LNCaP clone FGC (cell line): Measurements from ENCODE around the gene PARD6B.

Source experiments
- DNase-seq: peaks from one replicate; pipeline ENCODE4 v3.0.0-alpha.2; 2011; ENCODE audit warnings: low read depth
- H3K4me3 ChIP-seq: 2 replicates; pipeline ENCODE4 v1.5.1; 2011; ENCODE audit warnings: mild to moderate bottlenecking, low read depth, low read length, control low read depth
- CTCF ChIP-seq: IDR thresholded peaks from 2 replicates; pipeline ENCODE4 v1.5.1; 2012; ENCODE audit warnings: mild to moderate bottlenecking; ENCODE audit not compliant: control insufficient read depth, insufficient read depth; ENCODE audit errors: extremely low read depth

Gene PARD6B

DNA sequence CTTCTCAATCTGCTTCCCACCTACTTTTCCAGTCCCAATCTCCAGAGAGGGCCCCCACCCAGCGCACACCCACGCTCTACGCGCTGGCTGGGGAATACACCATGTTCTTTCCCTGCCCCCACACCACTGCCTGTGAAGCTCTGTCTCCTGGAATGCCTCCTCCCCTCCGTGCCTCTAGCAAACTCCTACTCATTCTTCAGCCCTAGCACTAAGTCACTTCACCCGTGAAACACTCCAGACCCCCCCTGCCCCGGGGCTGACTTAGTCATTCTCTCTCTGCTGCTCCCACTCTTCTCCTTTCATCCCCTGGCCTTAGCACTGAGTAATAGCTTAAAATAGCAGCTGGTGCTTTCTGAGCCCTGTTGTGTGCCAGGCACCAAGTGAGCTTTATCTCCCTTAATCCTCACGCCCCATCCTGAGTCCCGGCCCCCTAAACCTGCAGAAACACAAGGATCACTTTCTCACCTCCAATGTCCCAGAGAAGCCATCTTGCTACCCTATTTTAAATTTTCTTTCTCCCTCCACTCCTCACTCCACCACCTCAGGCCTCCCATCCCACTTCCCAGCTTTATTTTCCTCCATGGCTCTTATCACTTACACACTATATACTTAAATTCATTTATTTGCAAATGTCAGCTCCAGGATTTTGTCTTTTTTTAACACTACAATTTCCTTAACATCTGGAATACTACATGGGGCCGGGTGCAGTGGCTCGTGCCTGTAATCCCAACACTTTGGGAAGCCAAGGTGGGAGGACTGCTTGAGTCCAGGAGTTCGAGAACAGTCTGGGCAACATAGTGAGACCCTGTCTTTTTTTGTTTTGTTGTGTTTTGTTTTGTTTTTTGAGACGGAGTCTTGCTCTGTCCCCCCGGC lies 6.3 kb upstream of the PARD6B start:
- H3K4me3 ChIP-seq = no peak overlapping the region
- DNase-seq = no peak
- TF ChIP-seq CTCF = no peak

DNA sequence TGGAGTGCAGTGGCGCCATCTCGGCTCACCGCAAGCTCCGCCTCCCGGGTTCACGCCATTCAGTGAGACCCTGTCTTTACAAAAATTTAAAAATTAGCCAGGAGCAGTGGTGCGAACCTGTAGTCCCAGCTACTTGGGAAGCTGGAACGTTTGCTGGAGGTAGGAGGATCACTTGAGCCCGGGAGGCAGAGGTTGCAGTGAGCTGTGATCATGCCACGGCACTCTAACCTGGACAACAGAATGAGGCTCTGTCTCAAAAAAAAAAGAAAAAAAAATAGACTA lies 5.7 kb upstream of the PARD6B start:
- no peak for TF ChIP-seq CTCF
- DNase-seq = no peak
- H3K4me3 ChIP-seq = no peak overlapping the region

- DNase-seq = no peak
- no peak overlapping the region for H3K4me3 ChIP-seq
- no peak for TF ChIP-seq CTCF
These were observed 4.2 kb upstream of the PARD6B start for GRCh38 chr20:50726955-50727791.

DNA sequence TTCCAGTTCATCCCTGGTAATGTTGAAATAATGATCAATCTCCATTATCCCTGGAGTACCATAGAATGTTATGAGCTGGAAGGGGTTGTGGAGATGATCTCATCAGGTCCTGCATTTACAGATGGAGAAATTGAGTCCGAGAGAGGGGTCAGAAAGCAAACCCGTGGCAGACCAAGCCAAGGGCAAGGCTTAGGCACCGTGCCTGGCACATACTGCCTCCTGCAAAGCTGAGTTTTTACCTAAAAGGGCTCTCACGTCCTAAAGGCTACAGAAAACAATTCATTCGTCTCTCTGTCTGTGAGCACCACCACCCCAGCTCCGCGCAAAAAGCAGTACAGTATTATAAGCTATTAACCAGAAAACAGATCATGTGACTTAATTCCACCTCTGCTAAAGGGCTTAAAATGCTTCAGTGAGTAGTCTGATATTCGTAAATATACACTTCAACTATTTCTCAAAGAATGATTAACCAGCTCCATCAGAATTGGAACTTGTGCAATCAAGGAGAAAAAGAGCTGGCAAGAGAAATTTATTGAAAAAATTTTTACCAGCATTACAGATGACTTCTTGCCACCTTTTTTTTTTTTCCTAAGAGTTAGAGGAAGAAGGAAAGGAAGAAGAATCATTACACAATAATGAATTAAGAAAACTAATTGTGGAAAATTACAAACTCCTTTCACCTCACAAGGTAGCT lies 3.4 kb upstream of the PARD6B start:
- DNase-seq = no peak
- no peak for TF ChIP-seq CTCF
- no peak overlapping the region for H3K4me3 ChIP-seq

DNA sequence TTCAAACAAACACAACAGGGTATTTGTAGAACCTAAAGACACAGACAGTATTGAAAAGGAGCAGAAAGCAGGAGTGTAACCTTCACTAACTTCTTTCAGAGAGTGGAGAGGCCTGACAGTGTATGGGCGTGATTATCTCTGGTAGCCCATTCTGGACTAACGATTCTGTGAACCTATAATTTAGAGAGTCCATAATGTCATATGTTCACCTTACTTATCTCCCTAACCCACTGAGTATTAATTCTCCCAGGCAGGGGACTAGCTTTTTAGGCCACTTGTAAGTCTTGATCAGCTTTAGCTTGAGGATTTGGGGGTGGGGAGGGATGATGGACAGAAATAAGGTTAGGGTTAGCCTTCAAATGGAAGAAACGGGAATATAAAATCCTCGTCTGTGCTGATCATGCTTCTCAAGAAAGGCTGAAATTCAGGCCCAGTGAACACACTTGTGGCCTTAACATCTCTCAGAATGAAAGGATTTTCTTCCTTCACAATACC lies 2.8 kb upstream of the PARD6B start:
- DNase-seq = no peak
- H3K4me3 ChIP-seq = no peak overlapping the region
- TF ChIP-seq CTCF = no peak

DNA sequence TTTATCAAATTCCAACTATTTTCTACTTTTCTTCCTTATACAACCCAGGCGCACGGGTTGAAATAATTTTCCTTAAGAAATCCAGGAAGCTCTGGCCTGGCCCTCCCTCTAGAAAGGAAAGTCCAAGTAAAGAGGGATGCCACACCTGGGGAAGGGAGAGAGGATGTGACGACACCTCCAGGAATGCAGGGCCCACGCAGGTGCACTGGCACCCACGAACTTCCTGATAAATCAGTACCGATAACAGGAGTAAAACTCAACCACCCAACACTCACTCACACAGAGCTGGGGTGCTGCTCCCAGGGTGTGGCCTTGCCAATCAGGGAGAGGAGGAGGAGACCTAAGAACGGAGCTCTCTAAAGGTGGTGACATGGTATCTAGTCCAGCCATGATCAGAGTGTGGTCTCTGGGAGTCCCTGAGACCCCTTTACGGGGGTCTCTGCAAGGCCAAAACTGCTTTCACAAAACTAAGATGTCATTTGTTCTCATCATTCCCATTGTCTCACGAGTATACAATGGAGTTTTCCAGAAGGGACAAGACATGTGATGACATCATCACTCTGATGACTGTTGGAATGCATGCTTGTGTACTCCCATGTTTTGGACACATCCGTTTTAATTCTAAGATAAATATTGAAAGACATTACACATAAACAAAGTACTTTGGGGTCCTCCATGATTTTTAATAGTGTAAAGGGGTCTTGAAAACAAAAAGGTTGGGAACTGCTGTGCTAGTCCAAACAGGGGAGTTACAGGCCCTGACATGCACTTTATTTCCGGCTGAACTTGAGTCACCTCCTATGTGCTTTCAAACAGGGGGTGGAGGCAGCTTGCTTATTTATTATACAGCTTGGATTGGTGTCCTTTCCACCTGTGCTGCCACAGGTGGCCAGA lies 2.2 kb upstream of the PARD6B start:
- no peak for TF ChIP-seq CTCF
- no peak overlapping the region for H3K4me3 ChIP-seq
- no peak for DNase-seq
